Prostate gland (tissue), 2 donors: ENCODE data around the gene TESK1. TPM values are rescaled to one million over a fixed set of nuclear protein-coding genes. Genes with fewer than 3 reads are reported as not detected.
"Not testable (repeated sequence)": the region's sequence is repeated elsewhere in the genome, so short reads cannot be mapped to it uniquely, and the experiment has no call there.

Experiments used
- DNase-seq: peaks from one replicate; pipeline ENCODE4 v3.0.0-alpha.2; 2019; ENCODE audit warnings: low spot score
- H3K27ac ChIP-seq, 2 donors: fragments of 200-600 bp; sonication (generic); 2 replicates each; pipeline ENCODE4 v1.5.1; 2017 to 2019
- H3K27me3 ChIP-seq: fragments of 200-600 bp; sonication (generic); replicated peaks from 2 replicates; pipeline ENCODE4 v1.5.1; 2019; ENCODE audit not compliant: insufficient read depth
- H3K36me3 ChIP-seq, 2 donors: fragments of 200-600 bp; sonication (generic); 1 replicate in 1 of 2; 2 replicates in 1 of 2; pipeline versions ENCODE4 v1.5.1 to v1.8.1; 2017 to 2019
- H3K4me1 ChIP-seq: fragments of 200-600 bp; sonication (generic); replicated peaks from 2 replicates; pipeline ENCODE4 v1.5.1; 2019
- H3K4me3 ChIP-seq, 2 donors: fragments of 200-600 bp; sonication (generic); 2 replicates each; pipeline ENCODE4 v1.5.1; 2017 to 2019
- H3K9me3 ChIP-seq: fragments of 200-600 bp; sonication (generic); 2 replicates; pipeline ENCODE4 v1.5.1; 2017
- POLR2A ChIP-seq: fragments of 450-650 bp; IDR thresholded peaks from one replicate; pipeline ENCODE4 v1.6.1; 2016; ENCODE audit warnings: antibody characterized with exemption, mild to moderate bottlenecking
- POLR2AphosphoS5 ChIP-seq: sonication (generic); formaldehyde crosslinking; IDR thresholded peaks from one replicate; pipeline ENCODE4 v1.6.1; 2017; ENCODE audit warnings: antibody characterized with exemption
- WGBS: methylation state at CpG from one replicate; pipeline ENCODE4 v1.1.5; 2018; 5-methylcytosine and 5-hydroxymethylcytosine counted together
- intact Hi-C: fragments of 100-400 bp; cut with DNase I; formaldehyde crosslinking; loops from one replicate; pipeline ENCODE4 v1.14.2; 2022
- total RNA-seq, 2 donors: library from RNA; depleted of rRNA; stranded (reverse); fragments of >200 nt; gene quantifications; one replicate each; pipeline ENCODE4 v1.1.0, GENCODE V29; 2016
- TF ChIP-seq, protein P1 (sequence below), 4 experiments: fragments of 200-600 bp in 2 of 4; fragments of 450-650 bp in 2 of 4; sonication (generic) in 2 of 4; IDR thresholded peaks; 1 replicate in 3 of 4; 2 replicates in 1 of 4; pipeline ENCODE4 v1.5.1; 2016 to 2019; ENCODE audit warnings: antibody characterized with exemption in 4 of 4, mild to moderate bottlenecking in 2 of 4, moderate library complexity in 2 of 4

Gene TESK1
- total RNA-seq, 2 donors from 2014 or later: 40.2 to 67.3 TPM

DNA sequence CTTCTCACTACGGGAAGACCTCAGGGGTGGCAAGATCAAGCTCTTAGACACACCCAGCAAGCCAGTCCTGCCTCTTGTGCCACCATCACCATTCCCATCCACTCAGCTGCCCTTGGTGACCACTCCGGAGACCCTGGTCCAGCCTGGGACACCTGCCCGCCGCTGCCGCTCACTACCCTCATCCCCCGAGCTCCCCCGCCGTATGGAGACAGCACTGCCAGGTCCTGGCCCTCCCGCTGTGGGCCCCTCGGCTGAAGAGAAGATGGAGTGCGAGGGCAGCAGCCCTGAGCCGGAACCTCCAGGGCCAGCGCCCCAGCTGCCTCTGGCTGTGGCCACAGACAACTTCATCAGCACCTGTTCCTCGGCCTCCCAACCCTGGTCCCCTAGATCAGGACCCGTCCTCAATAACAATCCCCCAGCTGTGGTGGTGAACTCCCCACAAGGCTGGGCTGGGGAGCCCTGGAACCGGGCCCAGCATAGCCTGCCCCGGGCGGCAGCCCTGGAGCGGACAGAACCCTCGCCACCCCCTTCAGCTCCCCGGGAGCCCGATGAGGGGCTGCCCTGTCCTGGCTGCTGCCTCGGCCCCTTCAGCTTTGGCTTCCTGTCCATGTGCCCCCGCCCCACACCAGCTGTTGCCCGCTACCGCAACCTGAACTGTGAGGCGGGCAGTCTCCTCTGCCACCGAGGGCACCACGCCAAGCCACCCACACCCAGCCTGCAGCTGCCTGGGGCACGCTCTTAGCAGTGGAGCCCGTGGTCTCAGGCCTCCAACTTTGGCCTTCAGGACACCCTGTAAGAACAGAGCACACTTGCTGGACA is 4.1 kb downstream of the TESK1 start:
- no peak for DNase-seq
- Histone ChIP-seq H3K4me1 (peaks cover 13% of the 10 kb centered on the region), H3K9me3 (no peaks in the 10 kb centered on the region), H3K27me3 (no peaks in the 10 kb centered on the region), H3K27ac (no peak overlapping the region), H3K4me3 (no peak overlapping the region), H3K36me3 (peaks cover 2 to 5% of the 10 kb centered on the region in 2 donors)
- TF ChIP-seq POLR2AphosphoS5 (no peak), POLR2A (no peak)
- TF ChIP-seq, protein P1, sequence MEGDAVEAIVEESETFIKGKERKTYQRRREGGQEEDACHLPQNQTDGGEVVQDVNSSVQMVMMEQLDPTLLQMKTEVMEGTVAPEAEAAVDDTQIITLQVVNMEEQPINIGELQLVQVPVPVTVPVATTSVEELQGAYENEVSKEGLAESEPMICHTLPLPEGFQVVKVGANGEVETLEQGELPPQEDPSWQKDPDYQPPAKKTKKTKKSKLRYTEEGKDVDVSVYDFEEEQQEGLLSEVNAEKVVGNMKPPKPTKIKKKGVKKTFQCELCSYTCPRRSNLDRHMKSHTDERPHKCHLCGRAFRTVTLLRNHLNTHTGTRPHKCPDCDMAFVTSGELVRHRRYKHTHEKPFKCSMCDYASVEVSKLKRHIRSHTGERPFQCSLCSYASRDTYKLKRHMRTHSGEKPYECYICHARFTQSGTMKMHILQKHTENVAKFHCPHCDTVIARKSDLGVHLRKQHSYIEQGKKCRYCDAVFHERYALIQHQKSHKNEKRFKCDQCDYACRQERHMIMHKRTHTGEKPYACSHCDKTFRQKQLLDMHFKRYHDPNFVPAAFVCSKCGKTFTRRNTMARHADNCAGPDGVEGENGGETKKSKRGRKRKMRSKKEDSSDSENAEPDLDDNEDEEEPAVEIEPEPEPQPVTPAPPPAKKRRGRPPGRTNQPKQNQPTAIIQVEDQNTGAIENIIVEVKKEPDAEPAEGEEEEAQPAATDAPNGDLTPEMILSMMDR (IDR thresholded peaks at IDR 0.05): no peak
- intact Hi-C loops: loop anchor here (5.0 to 10.0 kb wide), 3 partner anchors 38 to 494 kb away; partner anchors contain the start of gene ATOSB
- WGBS: 82% methylated on average over 26 of the region's 31 CpGs

GRCh38 chr9:35609820-35610163 is 4.7 kb downstream of the TESK1 start:
- intact Hi-C loops: loop anchor here (5.0 to 10.0 kb wide), 3 partner anchors 38 to 495 kb away; partner anchors contain the start of gene ATOSB
- TF ChIP-seq POLR2A (no peak), POLR2AphosphoS5 (no peak)
- TF ChIP-seq, protein P1 (IDR thresholded peaks at IDR 0.05): no peak
- H3K9me3 ChIP-seq: no peaks in the 10 kb centered on the region
- peaks cover 2 to 5% of the 10 kb centered on the region in 2 donors for H3K36me3 ChIP-seq
- H3K27ac ChIP-seq: no peak overlapping the region
- H3K27me3 ChIP-seq: no peaks in the 10 kb centered on the region
- H3K4me3 ChIP-seq: no peak overlapping the region
- 70% methylated on average over 13 of the region's 13 CpGs for WGBS
- no peak for DNase-seq
- H3K4me1 ChIP-seq: peaks cover 13% of the 10 kb centered on the region

DNA sequence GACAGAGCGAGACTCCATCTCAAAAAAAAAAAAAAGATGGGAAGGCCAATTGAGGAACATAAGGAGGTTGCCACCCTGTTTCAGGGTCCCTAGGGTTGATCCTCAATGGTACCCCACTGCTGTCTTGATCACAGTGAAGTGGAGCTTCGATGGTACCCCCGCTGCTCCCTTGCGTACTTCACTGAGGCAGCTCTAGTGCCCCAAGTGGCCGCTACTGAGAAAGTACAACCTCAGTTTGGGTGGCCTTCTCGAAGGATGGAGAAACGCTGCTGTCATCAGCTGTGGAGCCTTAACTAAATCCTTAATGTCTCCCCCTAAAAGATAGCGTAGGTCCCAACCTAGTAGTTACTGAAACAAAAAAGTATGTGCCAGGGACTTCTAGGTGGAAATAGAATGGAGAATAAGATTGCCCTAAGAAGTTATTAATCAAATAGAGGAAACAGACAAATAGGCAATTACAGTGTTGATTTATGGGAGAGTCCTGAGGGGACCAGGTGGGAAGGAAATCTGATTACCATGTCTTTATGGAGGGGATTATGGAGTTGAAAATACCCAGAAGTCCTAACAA is 6.3 kb downstream of the TESK1 start:
- no peak overlapping the region for H3K4me3 ChIP-seq
- H3K4me1 ChIP-seq: peaks cover 8% of the 10 kb centered on the region
- H3K9me3 ChIP-seq: no peaks in the 10 kb centered on the region
- 19% methylated on average over 8 of the region's 8 CpGs for WGBS
- TF ChIP-seq, protein P1 (IDR thresholded peaks at IDR 0.05): peak in 2 of 4 experiments; percentile 41 to 51
- TF ChIP-seq POLR2A: no peak
- H3K36me3 ChIP-seq: peaks cover 2 to 5% of the 10 kb centered on the region in 2 donors
- H3K27ac ChIP-seq: no peak overlapping the region
- no peaks in the 10 kb centered on the region for H3K27me3 ChIP-seq
- no peak for DNase-seq
- intact Hi-C loops: no loop called here

DNA sequence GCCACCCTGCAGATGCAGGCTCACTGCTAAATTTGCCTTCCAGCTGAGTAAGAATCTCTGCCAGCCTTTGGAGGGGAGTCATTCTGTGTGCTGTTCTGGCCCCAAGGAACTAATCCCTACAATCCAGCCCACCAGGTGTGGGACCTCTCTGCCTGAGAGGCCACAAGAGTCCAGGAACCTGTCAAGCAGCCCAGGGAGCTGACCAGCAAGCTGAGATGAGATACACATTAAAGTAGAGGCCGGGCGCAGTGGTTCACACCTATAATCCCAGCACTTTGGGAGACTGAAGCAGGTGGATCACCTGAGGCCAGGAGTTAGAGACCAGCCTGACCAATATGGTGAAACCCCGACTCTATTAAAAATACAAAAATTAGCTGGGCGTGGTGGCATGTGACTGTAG is 7.0 kb downstream of the TESK1 start:
- H3K27ac ChIP-seq, H3K36me3 ChIP-seq, H3K9me3 ChIP-seq, intact Hi-C loops, H3K4me1 ChIP-seq, H3K27me3 ChIP-seq, H3K4me3 ChIP-seq, DNase-seq: not testable (repeated sequence)
- WGBS: 95% methylated on average over 4 of the region's 4 CpGs

DNA sequence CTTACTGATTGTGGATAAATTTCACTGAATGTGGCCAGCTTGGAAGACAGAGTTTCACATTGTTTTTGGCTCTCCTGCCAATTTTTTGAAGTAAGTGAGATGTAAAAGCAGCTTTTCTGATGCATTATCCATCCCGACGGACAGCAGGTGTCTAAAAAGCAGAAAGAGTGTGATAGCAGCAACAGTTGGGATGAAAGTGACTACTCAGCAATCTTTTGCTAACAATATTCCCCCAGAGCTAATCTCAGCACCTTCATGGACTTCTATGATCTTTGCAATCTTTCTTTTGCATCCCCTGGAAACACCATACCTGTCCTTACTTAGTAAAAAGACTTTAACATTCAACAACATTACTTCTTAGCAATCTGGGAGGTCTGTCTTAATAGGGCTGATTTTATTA is 7.8 kb downstream of the TESK1 start:
- Histone ChIP-seq H3K36me3 (peaks cover 2 to 5% of the 10 kb centered on the region in 2 donors), H3K27ac (no peak overlapping the region), H3K4me1 (no peaks in the 10 kb centered on the region), H3K27me3 (no peaks in the 10 kb centered on the region), H3K4me3 (no peak overlapping the region), H3K9me3 (no peaks in the 10 kb centered on the region)
- WGBS: 92% methylated on average over 2 of the region's 2 CpGs
- TF ChIP-seq POLR2AphosphoS5: no peak
- TF ChIP-seq, protein P1 (IDR thresholded peaks at IDR 0.05): no peak
- TF ChIP-seq POLR2A: no peak
- intact Hi-C loops: no loop called here
- no peak for DNase-seq
